RWPE1 (cell line): Measurements from ENCODE around the gene KLHL7.
"Not testable (repeated sequence)": the region's sequence is repeated elsewhere in the genome, so short reads cannot be mapped to it uniquely, and the experiment has no call there.

ENCODE experiments used
- CTCF ChIA-PET: fragments of 350-600 bp; sonication (Branson Sonifier 250); formaldehyde crosslinking; extraction: SDS; loops from one replicate; lab custom pipeline; 2021; lab: Yijun Ruan, JAX
- POLR2A ChIA-PET: fragments of 400-600 bp; formaldehyde crosslinking; extraction: SDS; loops from one replicate; lab custom pipeline; 2020; ENCODE audit warnings: antibody characterized with exemption; ENCODE audit not compliant: low non-redundant PET; lab: Yijun Ruan, JAX
- DNase-seq: peaks from one replicate; pipeline ENCODE4 v3.0.0; 2012; ENCODE audit warnings: low spot score
- H3K27ac ChIP-seq: fragments of 450-650 bp; 2 replicates; pipeline ENCODE4 v1.5.1; 2017
- CTCF ChIP-seq: fragments of 450-650 bp; conservative IDR thresholded peaks from 2 replicates; pipeline ENCODE4 v1.5.1; 2017; ENCODE audit warnings: low read depth, mild to moderate bottlenecking

The KLHL7 gene

DNA sequence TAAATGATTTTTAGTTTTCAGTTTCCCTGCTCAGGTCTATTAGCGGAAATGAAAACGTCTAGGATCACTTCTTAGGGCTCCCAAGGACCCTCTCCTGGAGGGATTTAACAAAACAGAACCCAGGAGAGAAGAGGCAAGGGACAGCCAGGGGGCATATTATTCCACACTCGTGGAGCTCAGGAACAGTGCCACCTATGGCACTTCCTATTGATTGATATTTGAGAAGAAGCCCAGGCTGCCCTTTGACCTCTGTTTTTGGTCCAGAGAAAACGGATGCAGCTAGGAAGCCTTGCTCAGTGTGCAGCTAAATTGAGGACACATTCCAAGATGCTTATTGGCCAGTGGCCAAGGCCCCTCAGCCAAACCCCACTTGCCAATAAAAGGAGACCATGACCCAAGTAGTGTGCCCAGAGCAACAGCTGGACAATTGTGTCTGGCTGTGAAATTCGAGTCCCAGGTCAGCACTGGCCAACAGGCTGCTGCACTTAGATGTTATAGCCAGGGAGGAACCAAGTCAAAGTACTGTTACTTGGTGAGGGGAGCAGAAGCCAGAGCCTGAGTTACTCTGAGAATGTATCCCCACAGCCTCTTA is 117.0 kb downstream of the KLHL7 start:
- no peak overlapping the region for H3K27ac ChIP-seq
- POLR2A ChIA-PET, result no interaction called here
- no peak for DNase-seq
- TF ChIP-seq CTCF, result no peak
- CTCF ChIA-PET, result no interaction called here

DNA sequence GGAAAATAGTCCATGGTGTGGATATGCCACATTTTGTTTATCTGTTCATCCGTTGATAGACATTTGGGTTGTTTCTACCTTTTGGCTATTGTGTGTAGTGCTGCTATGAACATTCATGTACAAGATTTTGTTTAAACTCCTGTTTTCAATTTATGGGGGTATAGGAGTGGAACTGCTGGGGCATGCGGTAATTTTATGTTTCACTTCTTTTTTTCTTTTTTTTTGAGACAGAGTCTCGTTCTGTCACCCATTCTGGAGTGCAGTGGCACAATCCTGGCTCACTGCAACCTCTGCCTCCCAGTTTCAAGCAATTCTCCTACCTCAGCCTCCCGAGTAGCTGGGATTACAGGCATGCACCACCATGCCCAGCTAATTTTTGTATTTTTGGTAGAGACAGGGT is 118.8 kb downstream of the KLHL7 start:
- CTCF ChIA-PET, DNase-seq, H3K27ac ChIP-seq, POLR2A ChIA-PET: not testable (repeated sequence)

- TF ChIP-seq CTCF, result no peak
- H3K27ac ChIP-seq, result no peak overlapping the region
- POLR2A ChIA-PET, result no interaction called here
- no peak for DNase-seq
- CTCF ChIA-PET, result interaction anchor here (0.7 kb wide), 1 partner anchor 494 kb away, joined by 4 read pairs; no protein-coding TSS in a partner anchor
Observed at GRCh38 chr7:23226844-23227450, 121.4 kb downstream of the KLHL7 start.
